ENCODE results near the gene TTYH3.

TTYH3 gene

GRCh38 chr7:2708547-2709310 lies 76.9 kb downstream of the TTYH3 start:
- DNase-seq (ENCODE audit: low read depth) = no peak

GRCh38 chr7:2709553-2710285 lies 77.9 kb downstream of the TTYH3 start:
- DNase-seq (ENCODE audit: low read depth) = peak; percentile 67

- DNase-seq (ENCODE audit: low read depth) = peak; percentile 40
These were observed 78.5 kb downstream of the TTYH3 start for GRCh38 chr7:2710286-2710655.

GRCh38 chr7:2710901-2711551 lies 79.2 kb downstream of the TTYH3 start:
- DNase-seq (ENCODE audit: low read depth) = no peak

GRCh38 chr7:2711895-2712675 lies 80.3 kb downstream of the TTYH3 start:
- DNase-seq (ENCODE audit: low read depth) = no peak

GRCh38 chr7:2713370-2713769 lies 81.6 kb downstream of the TTYH3 start:
- no peak for DNase-seq (ENCODE audit: low read depth)

- no peak for DNase-seq (ENCODE audit: low read depth)
These were observed 82.2 kb downstream of the TTYH3 start for GRCh38 chr7:2713978-2714377.

Data from activated T-cell treated with anti-CD3 and anti-CD28 coated beads for 24 hours (primary cell).